GM12874 (cell line): ENCODE measurements around the gene STRIP1.

Source experiments
- CTCF ChIP-seq: IDR thresholded peaks from 2 replicates; pipeline ENCODE4 v1.5.1; 2011; ENCODE audit warnings: low read depth, mild to moderate bottlenecking, control low read depth, low read length, moderate library complexity; ENCODE audit not compliant: insufficient read depth

Gene STRIP1

GRCh38 chr1:110053552-110054428, 19.4 kb downstream of the STRIP1 start:
- peak; percentile 98 for TF ChIP-seq CTCF

GRCh38 chr1:110055493-110056284, 21.3 kb downstream of the STRIP1 start:
- no peak for TF ChIP-seq CTCF

GRCh38 chr1:110056285-110056683, 21.9 kb downstream of the STRIP1 start:
- no peak for TF ChIP-seq CTCF

- no peak for TF ChIP-seq CTCF
These were observed 22.4 kb downstream of the STRIP1 start for GRCh38 chr1:110056776-110057175.

GRCh38 chr1:110057963-110058518, 23.6 kb downstream of the STRIP1 start:
- no peak for TF ChIP-seq CTCF

GRCh38 chr1:110058591-110058990, 24.2 kb downstream of the STRIP1 start:
- TF ChIP-seq CTCF: no peak

GRCh38 chr1:110059133-110059863, 24.9 kb downstream of the STRIP1 start:
- TF ChIP-seq CTCF: no peak
